ENCODE data around the gene H3-3A. TPM values are rescaled to one million over a fixed set of nuclear protein-coding genes. Genes with fewer than 3 reads are reported as not detected.
A peak's percentile ranks its signal among the peaks of the same experiment; 100 is the strongest.

H3-3A gene
- total RNA-seq, 1 experiment from 2014 or later: 894 TPM

DNA sequence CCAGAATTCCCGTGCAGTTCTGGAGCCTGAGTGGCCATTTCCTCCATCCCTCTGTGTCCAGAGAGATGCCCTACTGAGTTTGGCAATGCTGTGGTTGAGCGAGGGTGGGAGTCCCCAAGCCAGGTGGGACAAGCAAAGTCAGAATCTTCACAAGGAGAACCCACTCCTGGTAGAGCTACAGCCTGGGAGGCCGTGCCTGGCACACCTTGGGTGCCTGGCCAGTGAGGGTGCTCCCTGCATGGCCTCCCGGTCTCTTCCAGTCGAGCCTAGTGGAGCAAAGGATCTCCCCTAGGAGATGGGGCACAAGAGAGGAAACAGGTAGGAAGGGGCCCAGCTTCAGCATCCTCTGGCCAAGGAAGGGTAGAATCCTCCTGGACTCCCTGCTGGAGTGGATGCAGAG lies 57.9 kb downstream of the H3-3A start (continued):
- no peak for TF ChIP-seq ZNF416 (CRISPR knock-in tag; IDR thresholded peaks at IDR 0.05)

DNA sequence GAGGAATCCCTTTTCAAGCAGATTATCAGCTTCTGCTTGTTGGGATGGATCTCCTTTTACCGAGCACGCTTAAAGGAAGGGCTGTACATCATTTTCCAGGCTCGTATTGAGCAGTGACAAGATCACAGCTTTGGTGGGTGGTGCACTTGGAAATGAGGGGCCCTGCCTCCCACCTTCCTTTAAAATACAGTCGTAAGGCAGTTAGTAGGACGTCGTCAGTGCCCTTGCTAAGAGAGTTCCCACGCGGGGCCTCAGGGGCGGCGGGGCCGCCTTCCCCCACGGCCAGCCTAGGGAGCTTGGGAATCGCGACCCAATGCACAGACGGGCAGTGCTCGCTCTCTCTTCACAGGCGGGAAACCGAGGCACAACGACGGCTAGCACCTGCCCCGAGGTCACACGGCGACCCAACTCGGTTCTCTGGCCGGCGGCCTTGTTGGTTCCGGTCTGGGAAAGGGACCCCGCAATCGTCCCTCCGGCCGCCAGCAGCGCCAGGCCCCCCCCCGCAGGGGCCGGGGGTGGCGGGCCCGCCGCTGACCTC lies 58.6 kb downstream of the H3-3A start:
- ChIA-PET CTCF (interaction anchor here (0.9 to 5.8 kb wide), 10 partner anchors 10 to 646 kb away, joined by 3 to 49 read pairs (median 5); partner anchors contain the start of gene H3-3A), POLR2A (interaction anchor here (1.4 kb wide), 1 partner anchor 10 kb away, joined by 4 read pairs; no protein-coding TSS in a partner anchor)
- H3K4me1 Mint-ChIP-seq: peaks cover 49% of the 10 kb centered on the region
- ATAC-seq (no peak), DNase-seq (ENCODE audit: low spot score) (no peak)
- peak overlapping the region; percentile 88 for H3K27ac Mint-ChIP-seq
- no peak for TF ChIP-seq ZNF671 (CRISPR knock-in tag; IDR thresholded peaks at IDR 0.05)
- peak; percentile 10; the same call in 1 of the 2 replicates for TF ChIP-seq TCF7 (CRISPR knock-in tag; IDR thresholded peaks at IDR 0.05; ENCODE audit: low read depth)
- TF ChIP-seq, protein P1, sequence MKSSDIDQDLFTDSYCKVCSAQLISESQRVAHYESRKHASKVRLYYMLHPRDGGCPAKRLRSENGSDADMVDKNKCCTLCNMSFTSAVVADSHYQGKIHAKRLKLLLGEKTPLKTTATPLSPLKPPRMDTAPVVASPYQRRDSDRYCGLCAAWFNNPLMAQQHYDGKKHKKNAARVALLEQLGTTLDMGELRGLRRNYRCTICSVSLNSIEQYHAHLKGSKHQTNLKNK (CRISPR knock-in tag; IDR thresholded peaks at IDR 0.05): no peak
- TF ChIP-seq SOX15 (CRISPR knock-in tag; IDR thresholded peaks at IDR 0.05): no peak
- TF ChIP-seq, protein P2, sequence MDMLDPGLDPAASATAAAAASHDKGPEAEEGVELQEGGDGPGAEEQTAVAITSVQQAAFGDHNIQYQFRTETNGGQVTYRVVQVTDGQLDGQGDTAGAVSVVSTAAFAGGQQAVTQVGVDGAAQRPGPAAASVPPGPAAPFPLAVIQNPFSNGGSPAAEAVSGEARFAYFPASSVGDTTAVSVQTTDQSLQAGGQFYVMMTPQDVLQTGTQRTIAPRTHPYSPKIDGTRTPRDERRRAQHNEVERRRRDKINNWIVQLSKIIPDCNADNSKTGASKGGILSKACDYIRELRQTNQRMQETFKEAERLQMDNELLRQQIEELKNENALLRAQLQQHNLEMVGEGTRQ (CRISPR knock-in tag; IDR thresholded peaks at IDR 0.05): no peak
- TF ChIP-seq, protein P3, sequence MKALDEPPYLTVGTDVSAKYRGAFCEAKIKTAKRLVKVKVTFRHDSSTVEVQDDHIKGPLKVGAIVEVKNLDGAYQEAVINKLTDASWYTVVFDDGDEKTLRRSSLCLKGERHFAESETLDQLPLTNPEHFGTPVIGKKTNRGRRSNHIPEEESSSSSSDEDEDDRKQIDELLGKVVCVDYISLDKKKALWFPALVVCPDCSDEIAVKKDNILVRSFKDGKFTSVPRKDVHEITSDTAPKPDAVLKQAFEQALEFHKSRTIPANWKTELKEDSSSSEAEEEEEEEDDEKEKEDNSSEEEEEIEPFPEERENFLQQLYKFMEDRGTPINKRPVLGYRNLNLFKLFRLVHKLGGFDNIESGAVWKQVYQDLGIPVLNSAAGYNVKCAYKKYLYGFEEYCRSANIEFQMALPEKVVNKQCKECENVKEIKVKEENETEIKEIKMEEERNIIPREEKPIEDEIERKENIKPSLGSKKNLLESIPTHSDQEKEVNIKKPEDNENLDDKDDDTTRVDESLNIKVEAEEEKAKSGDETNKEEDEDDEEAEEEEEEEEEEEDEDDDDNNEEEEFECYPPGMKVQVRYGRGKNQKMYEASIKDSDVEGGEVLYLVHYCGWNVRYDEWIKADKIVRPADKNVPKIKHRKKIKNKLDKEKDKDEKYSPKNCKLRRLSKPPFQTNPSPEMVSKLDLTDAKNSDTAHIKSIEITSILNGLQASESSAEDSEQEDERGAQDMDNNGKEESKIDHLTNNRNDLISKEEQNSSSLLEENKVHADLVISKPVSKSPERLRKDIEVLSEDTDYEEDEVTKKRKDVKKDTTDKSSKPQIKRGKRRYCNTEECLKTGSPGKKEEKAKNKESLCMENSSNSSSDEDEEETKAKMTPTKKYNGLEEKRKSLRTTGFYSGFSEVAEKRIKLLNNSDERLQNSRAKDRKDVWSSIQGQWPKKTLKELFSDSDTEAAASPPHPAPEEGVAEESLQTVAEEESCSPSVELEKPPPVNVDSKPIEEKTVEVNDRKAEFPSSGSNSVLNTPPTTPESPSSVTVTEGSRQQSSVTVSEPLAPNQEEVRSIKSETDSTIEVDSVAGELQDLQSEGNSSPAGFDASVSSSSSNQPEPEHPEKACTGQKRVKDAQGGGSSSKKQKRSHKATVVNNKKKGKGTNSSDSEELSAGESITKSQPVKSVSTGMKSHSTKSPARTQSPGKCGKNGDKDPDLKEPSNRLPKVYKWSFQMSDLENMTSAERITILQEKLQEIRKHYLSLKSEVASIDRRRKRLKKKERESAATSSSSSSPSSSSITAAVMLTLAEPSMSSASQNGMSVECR (CRISPR knock-in tag; IDR thresholded peaks at IDR 0.05; ENCODE audit: borderline replicate concordance): no peak
- TF ChIP-seq, protein P4, sequence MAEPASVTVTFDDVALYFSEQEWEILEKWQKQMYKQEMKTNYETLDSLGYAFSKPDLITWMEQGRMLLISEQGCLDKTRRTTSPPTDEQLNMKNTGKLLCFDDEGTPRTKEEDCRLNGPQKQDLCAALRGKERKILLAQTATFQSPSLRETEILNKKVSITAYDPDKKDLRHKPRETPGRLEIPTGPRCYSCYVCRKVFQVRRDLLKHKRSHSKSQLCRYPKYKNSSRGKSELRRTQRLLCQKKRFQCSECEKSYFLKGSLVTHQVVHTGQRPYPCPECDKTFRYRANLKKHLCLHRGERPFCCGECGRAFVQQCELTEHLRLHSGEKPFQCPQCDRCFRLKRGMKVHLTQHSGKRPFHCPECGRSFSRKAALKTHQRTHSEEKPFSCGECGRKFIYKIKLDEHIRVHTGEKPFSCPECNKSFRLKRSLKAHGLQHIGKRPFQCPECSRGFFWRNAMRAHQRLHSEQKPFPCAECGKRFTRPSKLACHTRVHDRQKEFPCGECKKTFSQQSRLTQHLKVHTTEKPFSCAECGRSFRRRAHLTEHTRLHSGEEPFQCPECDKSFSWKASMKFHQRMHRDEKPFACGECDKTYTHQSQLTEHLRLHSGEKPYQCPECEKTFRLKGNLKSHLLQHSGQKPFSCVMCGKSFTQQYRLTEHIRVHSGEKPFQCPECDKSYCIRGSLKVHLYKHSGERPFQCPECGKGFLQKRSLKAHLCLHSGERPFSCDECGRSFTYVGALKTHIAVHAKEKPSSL (CRISPR knock-in tag; conservative IDR thresholded peaks at IDR 0.05): no peak
- TF ChIP-seq FOXJ3 (CRISPR knock-in tag; IDR thresholded peaks at IDR 0.05; ENCODE audit: borderline replicate concordance): no peak
- TF ChIP-seq, protein P5, sequence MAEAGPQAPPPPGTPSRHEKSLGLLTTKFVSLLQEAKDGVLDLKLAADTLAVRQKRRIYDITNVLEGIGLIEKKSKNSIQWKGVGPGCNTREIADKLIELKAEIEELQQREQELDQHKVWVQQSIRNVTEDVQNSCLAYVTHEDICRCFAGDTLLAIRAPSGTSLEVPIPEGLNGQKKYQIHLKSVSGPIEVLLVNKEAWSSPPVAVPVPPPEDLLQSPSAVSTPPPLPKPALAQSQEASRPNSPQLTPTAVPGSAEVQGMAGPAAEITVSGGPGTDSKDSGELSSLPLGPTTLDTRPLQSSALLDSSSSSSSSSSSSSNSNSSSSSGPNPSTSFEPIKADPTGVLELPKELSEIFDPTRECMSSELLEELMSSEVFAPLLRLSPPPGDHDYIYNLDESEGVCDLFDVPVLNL (CRISPR knock-in tag; IDR thresholded peaks at IDR 0.05; ENCODE audit: borderline replicate concordance, low read depth): no peak; the same call in 1 of the 2 replicates
- no peak for TF ChIP-seq TEAD4 (CRISPR knock-in tag; IDR thresholded peaks at IDR 0.05)
- peak; percentile 44; the same call in 1 of the 2 replicates for TF ChIP-seq FOXP1 (CRISPR knock-in tag; IDR thresholded peaks at IDR 0.05; ENCODE audit: borderline replicate concordance)
- no peak for TF ChIP-seq NR2C2 (CRISPR knock-in tag; IDR thresholded peaks at IDR 0.05)
- TF ChIP-seq, protein P6, sequence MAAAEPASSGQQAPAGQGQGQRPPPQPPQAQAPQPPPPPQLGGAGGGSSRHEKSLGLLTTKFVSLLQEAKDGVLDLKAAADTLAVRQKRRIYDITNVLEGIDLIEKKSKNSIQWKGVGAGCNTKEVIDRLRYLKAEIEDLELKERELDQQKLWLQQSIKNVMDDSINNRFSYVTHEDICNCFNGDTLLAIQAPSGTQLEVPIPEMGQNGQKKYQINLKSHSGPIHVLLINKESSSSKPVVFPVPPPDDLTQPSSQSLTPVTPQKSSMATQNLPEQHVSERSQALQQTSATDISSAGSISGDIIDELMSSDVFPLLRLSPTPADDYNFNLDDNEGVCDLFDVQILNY (CRISPR knock-in tag; IDR thresholded peaks at IDR 0.05): no peak
- TF ChIP-seq, protein P7, sequence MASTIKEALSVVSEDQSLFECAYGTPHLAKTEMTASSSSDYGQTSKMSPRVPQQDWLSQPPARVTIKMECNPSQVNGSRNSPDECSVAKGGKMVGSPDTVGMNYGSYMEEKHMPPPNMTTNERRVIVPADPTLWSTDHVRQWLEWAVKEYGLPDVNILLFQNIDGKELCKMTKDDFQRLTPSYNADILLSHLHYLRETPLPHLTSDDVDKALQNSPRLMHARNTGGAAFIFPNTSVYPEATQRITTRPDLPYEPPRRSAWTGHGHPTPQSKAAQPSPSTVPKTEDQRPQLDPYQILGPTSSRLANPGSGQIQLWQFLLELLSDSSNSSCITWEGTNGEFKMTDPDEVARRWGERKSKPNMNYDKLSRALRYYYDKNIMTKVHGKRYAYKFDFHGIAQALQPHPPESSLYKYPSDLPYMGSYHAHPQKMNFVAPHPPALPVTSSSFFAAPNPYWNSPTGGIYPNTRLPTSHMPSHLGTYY (CRISPR knock-in tag; IDR thresholded peaks at IDR 0.05): no peak
- TF ChIP-seq, protein P8, sequence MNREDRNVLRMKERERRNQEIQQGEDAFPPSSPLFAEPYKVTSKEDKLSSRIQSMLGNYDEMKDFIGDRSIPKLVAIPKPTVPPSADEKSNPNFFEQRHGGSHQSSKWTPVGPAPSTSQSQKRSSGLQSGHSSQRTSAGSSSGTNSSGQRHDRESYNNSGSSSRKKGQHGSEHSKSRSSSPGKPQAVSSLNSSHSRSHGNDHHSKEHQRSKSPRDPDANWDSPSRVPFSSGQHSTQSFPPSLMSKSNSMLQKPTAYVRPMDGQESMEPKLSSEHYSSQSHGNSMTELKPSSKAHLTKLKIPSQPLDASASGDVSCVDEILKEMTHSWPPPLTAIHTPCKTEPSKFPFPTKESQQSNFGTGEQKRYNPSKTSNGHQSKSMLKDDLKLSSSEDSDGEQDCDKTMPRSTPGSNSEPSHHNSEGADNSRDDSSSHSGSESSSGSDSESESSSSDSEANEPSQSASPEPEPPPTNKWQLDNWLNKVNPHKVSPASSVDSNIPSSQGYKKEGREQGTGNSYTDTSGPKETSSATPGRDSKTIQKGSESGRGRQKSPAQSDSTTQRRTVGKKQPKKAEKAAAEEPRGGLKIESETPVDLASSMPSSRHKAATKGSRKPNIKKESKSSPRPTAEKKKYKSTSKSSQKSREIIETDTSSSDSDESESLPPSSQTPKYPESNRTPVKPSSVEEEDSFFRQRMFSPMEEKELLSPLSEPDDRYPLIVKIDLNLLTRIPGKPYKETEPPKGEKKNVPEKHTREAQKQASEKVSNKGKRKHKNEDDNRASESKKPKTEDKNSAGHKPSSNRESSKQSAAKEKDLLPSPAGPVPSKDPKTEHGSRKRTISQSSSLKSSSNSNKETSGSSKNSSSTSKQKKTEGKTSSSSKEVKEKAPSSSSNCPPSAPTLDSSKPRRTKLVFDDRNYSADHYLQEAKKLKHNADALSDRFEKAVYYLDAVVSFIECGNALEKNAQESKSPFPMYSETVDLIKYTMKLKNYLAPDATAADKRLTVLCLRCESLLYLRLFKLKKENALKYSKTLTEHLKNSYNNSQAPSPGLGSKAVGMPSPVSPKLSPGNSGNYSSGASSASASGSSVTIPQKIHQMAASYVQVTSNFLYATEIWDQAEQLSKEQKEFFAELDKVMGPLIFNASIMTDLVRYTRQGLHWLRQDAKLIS (CRISPR knock-in tag; IDR thresholded peaks at IDR 0.05; ENCODE audit: borderline replicate concordance): no peak
- TF ChIP-seq SMAD4 (CRISPR knock-in tag; IDR thresholded peaks at IDR 0.05): no peak
- no peaks in the 10 kb centered on the region for H3K9me3 Mint-ChIP-seq
- H3K4me3 Mint-ChIP-seq: peak overlapping the region; percentile 71
- peaks cover 20% of the 10 kb centered on the region for H3K27me3 Mint-ChIP-seq (ENCODE audit: low read depth)
- peaks cover under 1% of the 10 kb centered on the region for H3K36me3 Mint-ChIP-seq

All from WTC11 (cell line).